Measurements from ENCODE around the gene NBPF6.
"Not testable (repeated sequence)": the region's sequence is repeated elsewhere in the genome, so short reads cannot be mapped to it uniquely, and the experiment has no call there.

The NBPF6 gene, protein sequence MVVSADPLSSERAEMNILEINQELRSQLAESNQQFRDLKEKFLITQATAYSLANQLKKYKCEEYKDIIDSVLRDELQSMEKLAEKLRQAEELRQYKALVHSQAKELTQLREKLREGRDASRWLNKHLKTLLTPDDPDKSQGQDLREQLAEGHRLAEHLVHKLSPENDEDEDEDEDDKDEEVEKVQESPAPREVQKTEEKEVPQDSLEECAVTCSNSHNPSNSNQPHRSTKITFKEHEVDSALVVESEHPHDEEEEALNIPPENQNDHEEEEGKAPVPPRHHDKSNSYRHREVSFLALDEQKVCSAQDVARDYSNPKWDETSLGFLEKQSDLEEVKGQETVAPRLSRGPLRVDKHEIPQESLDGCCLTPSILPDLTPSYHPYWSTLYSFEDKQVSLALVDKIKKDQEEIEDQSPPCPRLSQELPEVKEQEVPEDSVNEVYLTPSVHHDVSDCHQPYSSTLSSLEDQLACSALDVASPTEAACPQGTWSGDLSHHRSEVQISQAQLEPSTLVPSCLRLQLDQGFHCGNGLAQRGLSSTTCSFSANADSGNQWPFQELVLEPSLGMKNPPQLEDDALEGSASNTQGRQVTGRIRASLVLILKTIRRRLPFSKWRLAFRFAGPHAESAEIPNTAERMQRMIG

DNA sequence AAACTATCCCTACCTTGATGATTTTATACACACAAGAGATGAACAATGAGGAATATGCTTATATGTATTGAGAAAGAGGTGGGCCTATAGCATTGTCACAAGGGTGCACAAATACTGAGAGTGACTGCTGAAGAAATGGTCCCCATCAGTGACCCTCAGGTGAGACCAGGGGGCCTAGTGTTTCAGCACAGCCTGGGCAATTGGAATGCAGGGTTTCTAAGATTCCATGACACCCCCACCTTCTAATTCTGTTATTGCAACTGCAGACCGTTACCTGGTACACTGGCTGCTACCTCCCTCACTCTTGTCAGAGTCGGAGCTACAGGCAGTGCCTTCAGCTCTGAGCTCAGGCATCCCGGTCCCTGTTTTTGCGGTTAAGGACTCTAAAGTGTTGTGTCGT lies at the start of gene NBPF6:
Gene NBPF6 (plus strand): TSS at position 301 of the 400 bp plus-strand sequence. CDS start 259 bp downstream, outside the sequence.
- not testable (repeated sequence) for DNase-seq

DNA sequence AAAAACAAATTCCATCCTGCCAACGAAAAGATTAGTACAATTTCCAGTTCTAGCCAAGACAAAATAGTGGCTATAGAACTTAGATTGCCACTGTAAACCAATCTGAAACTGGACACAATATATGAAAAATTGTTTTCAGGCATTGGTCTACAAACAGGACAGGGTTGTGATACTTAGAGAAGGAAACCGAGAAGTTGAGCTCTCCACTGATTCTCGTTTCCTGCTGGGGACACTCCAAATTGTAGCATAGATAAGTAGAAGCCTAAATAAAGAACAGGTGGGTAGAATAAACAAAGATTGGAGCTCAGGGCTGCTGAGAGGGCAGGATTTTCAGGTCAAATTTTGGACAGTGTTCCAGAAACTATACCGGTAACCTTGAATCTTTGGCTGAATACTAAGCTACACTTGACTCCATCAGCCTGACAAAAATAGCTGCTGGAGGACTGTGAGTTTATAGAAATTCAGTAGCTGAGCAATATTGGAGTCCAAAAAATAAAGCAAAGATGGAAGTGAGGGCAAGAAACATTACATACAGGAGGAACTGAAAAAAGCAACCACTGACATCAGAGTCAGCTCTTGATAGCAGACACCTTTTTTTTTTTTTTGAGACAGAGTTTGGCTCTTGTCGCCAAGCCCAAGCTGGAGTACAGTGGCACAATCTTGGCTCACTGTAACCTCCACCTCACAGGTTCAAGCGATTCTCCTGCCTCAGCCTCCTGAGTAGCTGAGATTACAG lies 38.9 kb upstream of the NBPF6 start:
- not testable (repeated sequence) for DNase-seq

DNA sequence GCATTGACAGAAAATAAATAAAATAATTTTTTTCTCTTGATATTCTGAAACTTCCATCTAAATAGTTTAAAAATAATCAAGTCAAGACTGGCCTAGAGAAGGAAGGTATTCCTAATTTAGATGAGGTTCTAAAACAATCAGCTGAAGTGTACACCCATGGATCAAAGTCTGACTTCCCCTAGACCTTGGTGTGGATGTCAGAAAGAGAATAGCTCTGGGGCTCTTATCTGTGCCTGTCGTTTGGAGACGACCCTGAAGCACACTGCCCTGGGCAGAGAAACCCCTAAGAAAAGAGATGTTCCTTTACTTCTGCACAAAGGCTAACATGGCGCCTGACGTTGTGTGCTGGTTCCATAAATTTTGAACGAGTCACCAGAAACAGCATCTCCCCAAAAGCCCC lies 30.0 kb upstream of the NBPF6 start:
- not testable (repeated sequence) for DNase-seq

DNA sequence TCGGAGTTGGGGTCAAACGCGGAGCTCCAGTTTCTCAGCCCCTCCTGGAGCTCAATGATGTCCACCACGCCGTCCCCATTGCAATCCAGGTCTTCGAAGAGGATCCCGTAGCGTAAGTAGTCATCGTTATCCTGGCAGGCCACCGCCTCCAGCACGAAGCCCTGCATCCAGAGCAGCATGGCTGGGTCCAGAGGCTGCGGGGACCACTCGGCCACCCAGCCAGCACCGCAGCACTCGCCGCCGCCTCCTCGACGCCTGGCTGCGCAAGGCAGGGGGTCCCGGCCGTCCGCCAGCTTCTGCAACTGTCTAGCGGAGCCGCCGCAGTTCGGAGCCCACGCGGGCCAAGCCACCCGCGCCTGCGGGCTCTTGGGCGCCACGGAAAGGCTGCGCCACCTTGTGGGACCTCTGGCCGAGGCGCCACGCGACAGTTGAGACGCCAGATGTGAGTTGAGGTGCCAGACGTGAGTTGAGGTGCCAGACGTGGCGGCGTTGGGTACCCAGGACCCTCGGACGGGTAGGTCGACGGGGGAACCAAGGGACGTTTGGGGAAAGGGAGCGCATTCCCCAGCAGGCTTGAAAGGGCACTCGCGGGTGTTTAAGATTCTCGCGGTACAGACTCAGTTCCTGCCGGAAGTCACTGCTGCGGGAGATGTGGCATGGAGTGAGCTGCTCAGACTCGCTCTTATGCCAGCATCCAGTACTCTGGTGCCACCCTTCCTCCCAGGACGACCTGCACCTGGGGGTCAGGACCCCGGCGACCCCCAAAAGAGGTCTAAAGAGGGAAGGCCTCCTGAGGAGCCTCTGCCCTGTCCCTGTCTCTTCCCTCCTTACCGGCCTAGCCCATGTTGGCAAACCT lies 28.9 kb upstream of the NBPF6 start:
- DNase-seq, result not testable (repeated sequence)

DNA sequence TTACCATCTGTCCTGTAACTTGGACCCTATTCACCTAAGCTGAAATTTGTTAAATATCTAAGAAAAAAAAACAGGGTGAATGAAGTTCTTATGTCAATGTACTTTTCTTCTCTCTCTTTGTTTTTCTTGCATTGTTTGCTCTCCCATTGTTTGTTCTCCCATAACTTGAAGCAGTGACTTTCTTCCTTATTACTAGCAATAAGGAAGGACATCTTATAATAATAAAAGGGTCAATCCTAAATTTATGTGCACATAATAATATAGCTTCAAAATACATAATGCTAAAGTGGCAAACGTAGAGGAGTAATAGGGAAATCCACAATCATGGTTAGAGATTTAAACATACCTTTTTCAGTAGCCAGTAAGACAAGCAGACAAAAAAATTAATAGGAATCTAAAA lies 23.3 kb upstream of the NBPF6 start:
- not testable (repeated sequence) for DNase-seq

DNA sequence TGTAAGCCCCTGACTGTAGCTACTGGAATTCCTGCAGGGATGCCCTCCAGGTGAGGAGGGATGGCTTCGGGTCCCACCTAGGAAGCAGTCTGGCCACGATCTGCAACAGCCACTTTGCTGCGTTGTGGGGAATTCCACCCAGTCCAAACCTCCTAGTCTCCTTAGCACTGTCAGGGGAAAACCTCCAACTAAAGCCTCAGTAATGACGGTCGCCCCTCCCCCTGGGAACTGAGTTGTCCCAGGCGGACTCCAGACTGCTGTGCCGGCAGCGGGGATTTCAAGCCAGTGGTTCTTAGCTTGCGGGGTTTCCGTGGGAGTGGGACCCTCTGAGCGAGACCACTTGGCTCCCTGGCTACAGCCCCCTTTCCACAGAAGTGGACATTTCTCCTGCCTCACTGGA lies 18.1 kb upstream of the NBPF6 start:
- DNase-seq, result not testable (repeated sequence)

DNA sequence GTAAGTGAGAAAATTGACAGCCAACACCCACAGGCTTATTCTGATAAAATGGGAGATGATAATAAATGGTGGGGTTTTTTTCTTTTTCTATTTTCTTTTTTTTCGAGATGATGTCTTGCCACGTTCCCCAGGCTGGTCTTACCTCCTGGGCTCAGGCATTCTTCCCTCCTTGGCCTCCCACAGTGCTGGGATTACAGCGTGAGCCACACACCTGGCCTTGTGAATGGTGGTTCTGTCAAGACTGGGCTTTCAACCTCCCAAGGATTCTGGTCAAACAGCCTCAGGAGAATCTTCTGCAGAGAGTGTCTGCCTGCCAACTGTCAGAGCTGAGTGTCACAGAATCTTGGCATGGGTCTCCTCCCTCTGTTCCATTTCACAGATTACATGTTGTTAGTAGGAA lies 16.7 kb upstream of the NBPF6 start:
- DNase-seq, result not testable (repeated sequence)

DNA sequence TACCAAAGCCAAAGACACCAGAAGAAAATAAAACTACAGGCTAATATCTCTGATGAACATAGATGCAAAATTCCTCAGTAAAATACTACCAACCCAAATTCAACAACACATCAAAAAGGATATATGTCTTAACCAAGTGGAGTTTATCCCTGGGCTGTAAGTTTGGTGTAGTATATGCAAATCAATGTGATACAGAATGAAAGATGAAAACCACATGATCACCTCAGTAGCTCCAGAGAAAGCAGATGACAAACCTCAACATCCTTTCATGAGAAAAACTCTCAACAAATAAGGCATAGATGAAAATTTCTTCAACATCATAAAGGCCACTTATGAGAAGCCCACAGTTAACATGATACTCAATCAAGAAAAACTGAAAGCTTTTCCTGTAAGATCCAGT lies 11.6 kb upstream of the NBPF6 start:
- DNase-seq, result not testable (repeated sequence)

DNA sequence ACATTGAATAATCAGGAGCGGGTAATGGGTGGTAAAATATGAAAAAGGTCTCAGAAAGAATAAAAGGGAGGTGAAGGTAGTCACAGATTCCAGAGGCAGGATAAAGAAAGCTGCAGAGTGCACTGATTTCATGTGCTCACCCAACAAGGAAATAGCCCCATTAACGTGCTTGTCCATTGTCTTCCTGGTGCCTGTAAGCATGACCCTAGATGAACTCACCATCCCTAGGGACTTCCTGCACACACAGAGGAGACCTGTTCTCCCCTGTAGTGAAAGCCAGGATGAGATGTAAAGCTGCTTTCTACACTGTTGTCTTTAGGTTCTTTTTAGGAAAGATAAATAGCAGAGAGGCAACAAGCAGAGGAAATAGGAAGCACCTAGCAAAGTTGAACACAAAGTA lies 4.4 kb downstream of the NBPF6 start:
- not testable (repeated sequence) for DNase-seq

DNA sequence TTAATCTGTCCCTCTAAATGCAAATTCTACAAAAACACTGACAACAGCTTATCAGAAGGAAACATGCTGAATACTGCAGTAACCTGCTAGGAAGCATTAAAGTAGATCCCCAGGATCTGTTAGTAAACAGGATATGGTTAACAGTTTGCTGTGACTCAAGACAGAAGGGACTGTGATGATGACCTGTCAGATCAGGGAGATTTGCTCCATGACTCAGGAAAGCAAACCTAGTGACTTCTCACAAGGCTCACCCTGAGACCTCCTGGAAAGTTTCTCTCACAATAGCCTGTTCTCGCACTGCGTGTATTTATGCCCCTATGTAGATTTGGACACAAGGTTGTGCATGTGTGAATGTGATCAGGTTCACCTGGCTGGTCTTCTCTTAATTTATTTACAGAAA lies 8.5 kb downstream of the NBPF6 start:
- not testable (repeated sequence) for DNase-seq

DNA sequence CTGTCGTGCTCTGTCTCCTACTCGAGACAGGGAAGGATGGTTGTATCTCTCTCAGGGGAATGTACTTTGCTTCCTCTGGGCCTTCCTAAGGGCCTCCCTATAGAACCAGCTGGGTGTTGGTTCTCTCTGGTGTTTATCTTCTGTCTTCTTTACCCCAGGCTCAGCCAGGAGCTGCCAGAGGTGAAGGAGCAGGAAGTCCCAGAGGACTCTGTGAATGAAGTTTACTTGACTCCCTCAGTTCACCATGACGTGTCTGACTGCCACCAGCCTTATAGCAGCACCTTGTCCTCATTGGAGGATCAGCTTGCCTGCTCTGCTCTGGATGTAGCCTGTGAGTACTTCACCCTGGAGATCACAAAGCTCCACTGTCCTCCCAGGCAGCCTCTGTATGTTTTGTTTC lies 11.6 kb downstream of the NBPF6 start:
- not testable (repeated sequence) for DNase-seq

DNA sequence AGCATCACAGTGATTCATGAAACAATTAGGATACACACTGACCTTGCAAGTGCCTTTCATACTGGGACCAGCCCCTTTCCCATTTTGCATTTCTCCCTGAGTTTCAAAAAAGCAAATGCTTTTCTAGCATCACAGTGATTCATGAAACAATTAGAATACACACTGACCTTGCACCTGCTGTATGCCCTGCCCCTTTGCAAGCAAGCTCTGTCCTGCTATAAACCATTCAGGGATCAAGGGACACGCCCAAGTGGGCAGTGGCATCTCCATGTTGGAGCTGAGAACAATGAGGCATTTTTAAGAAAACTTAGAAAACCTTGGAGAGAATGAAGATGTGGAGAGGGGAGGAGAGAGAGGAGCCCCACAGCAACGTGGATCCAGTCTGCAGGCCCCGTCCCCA lies 13.8 kb downstream of the NBPF6 start:
- DNase-seq, result not testable (repeated sequence)

DNA sequence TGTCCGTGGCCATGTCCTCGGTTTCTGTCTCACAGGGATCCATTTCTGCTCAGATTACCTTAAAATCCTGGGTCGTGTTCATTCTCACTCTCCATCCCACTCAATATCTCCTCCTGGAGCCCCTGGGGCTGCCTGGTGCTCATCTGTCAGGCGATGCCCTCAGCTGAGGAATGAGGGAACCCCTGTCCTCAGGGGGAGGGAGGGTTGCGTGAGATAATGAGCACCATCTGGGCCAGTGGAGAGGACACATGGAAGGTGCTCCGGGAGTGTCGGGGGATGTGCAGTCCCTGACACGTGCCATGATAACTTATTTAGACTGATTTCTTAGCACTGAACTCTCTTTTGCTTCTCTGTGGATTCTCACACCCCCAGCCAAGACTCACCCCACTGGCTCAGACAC lies 16.0 kb downstream of the NBPF6 start:
- DNase-seq, result not testable (repeated sequence)

DNA sequence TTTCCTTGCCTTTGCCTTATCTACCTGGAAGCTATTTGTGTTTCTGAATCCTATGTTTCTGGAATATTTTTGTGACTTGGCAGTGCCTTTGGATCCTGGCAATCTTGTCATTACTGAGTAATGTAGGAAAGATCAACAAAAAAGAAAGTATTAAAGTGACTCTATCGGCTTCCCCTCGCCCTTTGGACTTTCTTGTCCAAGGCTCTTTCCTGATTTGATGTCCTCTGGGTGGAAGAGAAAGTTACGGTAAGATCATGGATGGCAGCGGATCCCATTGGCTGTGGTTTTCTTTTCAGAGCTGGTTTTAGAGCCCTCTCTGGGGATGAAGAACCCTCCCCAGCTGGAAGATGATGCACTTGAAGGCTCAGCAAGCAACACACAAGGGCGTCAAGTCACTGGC lies 17.0 kb downstream of the NBPF6 start:
- not testable (repeated sequence) for DNase-seq

DNA sequence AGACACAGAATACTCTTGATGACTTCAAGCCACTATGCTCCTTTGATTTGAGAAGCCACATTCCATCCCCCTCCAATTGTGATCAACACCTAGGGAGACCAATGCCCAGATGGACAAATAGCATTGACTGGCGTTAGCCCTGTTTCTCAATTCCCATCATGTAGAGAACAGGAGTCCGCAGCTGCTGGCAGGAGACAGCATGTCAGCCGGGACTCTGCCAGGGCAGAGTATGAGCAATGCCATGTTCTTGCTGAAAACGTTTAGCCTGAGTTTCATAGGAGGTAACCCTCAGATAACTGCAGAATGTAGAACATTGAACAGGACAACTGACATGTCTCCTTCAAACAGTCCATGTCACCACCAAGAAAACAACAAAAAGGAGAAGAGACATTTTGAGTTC lies 20.6 kb downstream of the NBPF6 start:
- not testable (repeated sequence) for DNase-seq

DNA sequence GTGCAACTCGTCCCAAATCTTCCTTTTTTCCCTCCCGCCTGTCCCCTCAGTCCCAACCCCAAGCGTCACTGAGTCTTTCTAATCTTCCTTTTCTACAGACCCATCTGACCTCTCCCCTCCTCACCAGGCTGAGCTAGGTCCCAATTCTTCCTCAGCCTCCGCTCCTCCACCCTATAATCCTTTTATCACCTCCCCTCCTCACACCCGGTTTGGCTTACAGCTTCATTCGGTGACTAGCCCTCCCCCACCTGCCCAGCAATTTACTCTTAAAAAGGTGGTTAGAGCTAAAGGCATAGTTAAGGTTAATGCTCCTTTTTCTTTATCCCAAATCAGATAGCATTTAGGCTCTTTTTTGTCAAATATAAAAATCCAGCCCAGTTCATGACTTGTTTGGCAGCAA lies 24.4 kb downstream of the NBPF6 start:
- DNase-seq, result not testable (repeated sequence)

DNA sequence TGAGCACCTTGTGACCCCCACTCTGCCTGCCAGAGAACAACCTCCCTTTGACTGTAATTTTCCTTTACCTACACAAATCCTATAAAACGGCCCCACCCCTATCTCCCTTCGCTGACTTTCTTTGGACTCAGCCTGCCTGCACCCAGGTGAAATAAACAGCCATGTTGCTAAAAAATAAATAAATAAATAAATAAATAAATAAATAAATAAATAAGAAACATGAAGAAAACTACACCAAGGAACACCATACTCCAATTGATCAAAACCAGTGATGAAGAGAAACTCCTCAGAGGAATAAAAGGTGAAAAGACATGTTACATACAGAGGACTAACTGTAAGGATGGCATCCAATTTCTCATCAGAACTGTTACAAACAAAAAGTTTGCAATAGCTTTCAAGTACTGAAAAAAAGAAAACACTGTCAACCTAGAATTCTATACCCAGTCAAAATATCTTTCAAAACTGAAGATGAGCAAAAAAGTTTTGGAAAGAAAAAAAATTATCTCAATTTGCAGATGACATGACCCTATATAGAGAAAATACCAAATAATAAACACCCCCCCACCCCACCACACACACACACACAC lies 28.4 kb downstream of the NBPF6 start:
- DNase-seq, result no peak

DNA sequence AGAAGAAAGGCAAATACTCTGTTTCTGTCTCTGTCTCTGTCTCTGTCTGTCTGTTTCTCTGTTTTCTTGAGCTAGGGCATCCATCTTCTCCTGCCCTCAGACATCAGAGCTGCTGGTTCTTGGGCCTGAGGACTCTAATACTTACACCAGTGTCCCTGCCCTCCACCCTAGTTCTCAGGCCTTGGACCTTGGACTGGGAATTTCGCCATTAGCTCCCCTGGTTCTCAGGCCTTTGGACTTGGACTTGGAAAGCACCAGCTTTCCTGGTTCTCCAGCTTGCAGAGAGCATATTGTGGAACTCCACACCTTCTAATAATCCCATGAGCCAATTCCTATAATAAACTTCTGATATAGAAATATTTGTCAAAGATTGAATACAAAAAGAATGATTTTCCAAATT lies 32.6 kb downstream of the NBPF6 start:
- no peak for DNase-seq

DNA sequence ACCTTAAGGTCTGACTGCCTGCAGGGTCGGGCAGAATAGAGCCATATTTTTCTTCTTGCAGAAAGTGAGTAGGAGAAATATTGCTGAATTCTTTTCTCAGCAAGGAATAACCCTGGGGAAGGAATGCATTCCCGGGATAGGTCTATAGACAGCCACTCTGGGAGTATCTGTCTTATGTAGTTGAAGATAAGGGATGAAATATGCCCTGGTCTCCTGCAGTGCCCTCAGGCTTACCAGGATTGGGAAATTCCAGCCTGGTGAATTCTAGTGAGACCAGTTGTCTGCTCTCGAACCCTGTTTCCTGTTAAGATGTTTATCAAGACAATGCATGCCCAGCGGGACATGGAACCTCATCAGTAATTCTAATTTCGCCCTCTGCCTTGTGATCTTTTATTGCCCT lies 35.8 kb downstream of the NBPF6 start:
- DNase-seq, result not testable (repeated sequence)

DNA sequence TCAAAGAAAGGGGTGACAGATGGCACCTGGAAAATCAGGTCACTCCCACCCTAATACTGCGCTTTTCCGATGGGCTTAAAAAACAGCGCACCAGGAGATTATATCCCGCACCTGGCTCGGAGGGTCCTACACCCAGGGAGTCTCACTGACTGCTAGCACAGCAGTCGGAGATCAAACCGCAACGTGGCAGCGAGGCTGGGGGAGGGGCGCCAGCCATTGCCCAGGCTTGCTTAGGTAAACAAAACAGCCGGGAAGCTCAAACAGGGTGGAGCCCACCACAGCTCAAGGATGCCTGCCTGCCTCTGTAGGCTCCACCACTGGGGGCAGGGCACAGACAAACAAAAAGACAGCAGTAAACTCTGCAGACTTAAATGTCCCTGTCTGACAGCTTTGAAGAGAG lies 36.6 kb downstream of the NBPF6 start:
- DNase-seq, result not testable (repeated sequence)

DNA sequence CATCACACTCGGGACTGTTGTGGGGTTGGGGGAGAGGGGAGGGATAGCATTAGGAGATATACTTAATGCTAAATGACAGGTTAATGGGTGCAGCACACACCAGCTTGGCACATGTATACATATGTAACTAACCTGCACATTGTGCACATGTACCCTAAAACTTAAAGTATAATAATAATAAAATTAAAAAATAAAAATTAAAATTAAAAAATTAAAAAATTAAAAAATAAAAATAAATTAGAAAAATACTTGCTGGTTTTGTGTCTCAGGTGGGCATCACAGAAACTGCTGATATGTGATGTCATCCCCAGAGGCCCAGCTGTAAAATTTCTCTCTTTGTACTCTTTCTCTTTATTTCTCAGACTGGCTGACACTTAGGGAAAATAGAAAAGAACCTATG lies 44.9 kb downstream of the NBPF6 start:
- not testable (repeated sequence) for DNase-seq

DNA sequence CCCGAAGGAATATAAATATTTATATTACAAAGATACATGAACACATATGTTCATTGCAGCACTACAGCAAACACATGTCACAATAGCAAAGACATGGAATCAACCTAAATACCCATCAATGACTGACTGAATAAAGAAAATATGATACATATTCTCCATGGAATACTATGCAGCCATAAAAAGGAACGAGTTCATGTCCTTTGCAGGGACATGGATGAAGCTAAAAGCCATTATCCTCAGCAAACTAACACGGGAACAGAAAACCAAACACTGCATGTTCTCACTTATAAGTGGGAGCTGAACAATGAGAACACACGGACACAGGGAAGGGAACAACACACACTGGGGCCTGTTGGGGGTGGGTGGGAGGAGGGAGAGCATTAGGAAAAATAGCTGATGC lies 46.7 kb downstream of the NBPF6 start:
- DNase-seq, result not testable (repeated sequence)

Measured in amniotic stem cell (primary cell).